Type B pancreatic cell (in vitro differentiated cells): ENCODE data around the gene VPS35. TPM values are rescaled to one million over a fixed set of nuclear protein-coding genes. Genes with fewer than 3 reads are reported as not detected.

Source experiments
- DNase-seq: peaks from one replicate; pipeline ENCODE4 v3.0.0; 2021; ENCODE audit warnings: mixed read lengths; ENCODE audit not compliant: unreplicated experiment; ENCODE audit errors: extremely low spot score
- H3K27ac Mint-ChIP-seq: 2 replicates; pipeline ENCODE4 v1.8.0; 2021; ENCODE audit warnings: mild to moderate bottlenecking, mixed read lengths
- H3K27me3 Mint-ChIP-seq: 2 replicates; pipeline ENCODE4 v1.8.0; 2021; ENCODE audit warnings: mixed read lengths
- H3K36me3 Mint-ChIP-seq: 2 replicates; pipeline ENCODE4 v1.8.0; 2021; ENCODE audit warnings: mixed read lengths
- H3K4me1 Mint-ChIP-seq: one replicate; pipeline ENCODE4 v1.8.0; 2021; ENCODE audit warnings: mixed read lengths; ENCODE audit not compliant: unreplicated experiment
- H3K4me3 Mint-ChIP-seq: 2 replicates; pipeline ENCODE4 v1.8.0; 2021; ENCODE audit warnings: mild to moderate bottlenecking, mixed read lengths
- H3K9me3 Mint-ChIP-seq: 2 replicates; pipeline ENCODE4 v1.8.0; 2021; ENCODE audit warnings: mixed read lengths
- CTCF ChIP-seq: fragments of 200-600 bp; sonication (generic); conservative IDR thresholded peaks from 2 replicates; pipeline ENCODE4 v1.5.0; 2021; ENCODE audit warnings: antibody characterized with exemption, mild to moderate bottlenecking
- total RNA-seq: library from RNA; stranded (reverse); gene quantifications from 2 replicates; pipeline ENCODE4 v1.2.1, GENCODE V29; 2021; ENCODE audit warnings: low replicate concordance

Gene VPS35
- total RNA-seq, 1 donor from 2014 or later: 125 TPM

- Mint-ChIP-seq H3K4me1 (no peaks in the 10 kb centered on the region), H3K9me3 (no peaks in the 10 kb centered on the region), H3K27me3 (no peaks in the 10 kb centered on the region), H3K36me3 (peaks cover 39% of the 10 kb centered on the region), H3K4me3 (no peak overlapping the region), H3K27ac (no peak overlapping the region)
- peak; percentile 95 for TF ChIP-seq CTCF
- no peak for DNase-seq
Measured at GRCh38 chr16:46673320-46674013, 15.5 kb downstream of the VPS35 start.

GRCh38 chr16:46662123-46662522 lies 26.9 kb downstream of the VPS35 start:
- H3K4me3 Mint-ChIP-seq: no peak overlapping the region
- no peaks in the 10 kb centered on the region for H3K27me3 Mint-ChIP-seq
- no peaks in the 10 kb centered on the region for H3K9me3 Mint-ChIP-seq
- no peak overlapping the region for H3K27ac Mint-ChIP-seq
- DNase-seq: no peak
- TF ChIP-seq CTCF: no peak
- H3K36me3 Mint-ChIP-seq: peaks cover 48% of the 10 kb centered on the region
- H3K4me1 Mint-ChIP-seq: no peaks in the 10 kb centered on the region

GRCh38 chr16:46658925-46659324 lies 30.1 kb downstream of the VPS35 start:
- DNase-seq: no peak
- H3K36me3 Mint-ChIP-seq: peaks cover 32% of the 10 kb centered on the region
- H3K27ac Mint-ChIP-seq: no peak overlapping the region
- no peaks in the 10 kb centered on the region for H3K4me1 Mint-ChIP-seq
- TF ChIP-seq CTCF: no peak
- no peaks in the 10 kb centered on the region for H3K9me3 Mint-ChIP-seq
- H3K4me3 Mint-ChIP-seq: no peak overlapping the region
- no peaks in the 10 kb centered on the region for H3K27me3 Mint-ChIP-seq

- Mint-ChIP-seq H3K4me3 (no peak overlapping the region), H3K36me3 (peaks cover 4% of the 10 kb centered on the region), H3K9me3 (no peaks in the 10 kb centered on the region), H3K27me3 (no peaks in the 10 kb centered on the region), H3K27ac (no peak overlapping the region), H3K4me1 (no peaks in the 10 kb centered on the region)
- TF ChIP-seq CTCF: no peak
- DNase-seq: no peak
Measured at GRCh38 chr16:46651305-46651704, 37.7 kb downstream of the VPS35 start.

- Mint-ChIP-seq H3K27me3 (no peaks in the 10 kb centered on the region), H3K27ac (no peak overlapping the region), H3K4me1 (no peaks in the 10 kb centered on the region), H3K9me3 (no peaks in the 10 kb centered on the region), H3K4me3 (no peak overlapping the region), H3K36me3 (peaks cover 4% of the 10 kb centered on the region)
- no peak for DNase-seq
- TF ChIP-seq CTCF: no peak
Measured at GRCh38 chr16:46650254-46650623, 38.7 kb downstream of the VPS35 start.
